SK-N-MC (cell line): Measurements from ENCODE around the gene RING1.

ENCODE experiments used
- DNase-seq: peaks from one replicate; pipeline ENCODE4 v3.0.0-alpha.2; 2011; ENCODE audit warnings: low read depth, low spot score
- H3K27ac ChIP-seq: fragments of 200-600 bp; sonication (generic); 2 replicates; pipeline ENCODE4 v1.5.1; 2016; ENCODE audit warnings: mixed run types
- H3K36me3 ChIP-seq: fragments of 200-600 bp; sonication (generic); 2 replicates; pipeline ENCODE4 v1.6.1; 2017; ENCODE audit warnings: antibody characterized with exemption, low read length, mixed read lengths; ENCODE audit not compliant: insufficient read depth
- H3K4me3 ChIP-seq: fragments of 200-600 bp; sonication (generic); 2 replicates; pipeline ENCODE4 v1.5.1; 2016
- H3K9ac ChIP-seq: fragments of 200-600 bp; sonication (generic); 2 replicates; pipeline ENCODE4 v1.8.0; 2017; ENCODE audit warnings: mixed run types, mixed read lengths; ENCODE audit not compliant: insufficient read length
- H3K9me3 ChIP-seq: fragments of 200-600 bp; sonication (generic); 2 replicates; pipeline ENCODE4 v1.6.1; 2017; ENCODE audit warnings: low read depth, mild to moderate bottlenecking, antibody characterized with exemption, low read length, moderate library complexity, mixed read lengths
- EZH2 ChIP-seq: fragments of 200-600 bp; sonication (generic); IDR thresholded peaks from one replicate; pipeline ENCODE4 v1.6.1; 2017; ENCODE audit warnings: antibody characterized with exemption
- FOXP2 ChIP-seq: optimal IDR thresholded peaks from 2 replicates; pipeline ENCODE3; 2011; ENCODE audit warnings: mild to moderate bottlenecking, moderate library complexity; ENCODE audit not compliant: insufficient read depth; ENCODE audit errors: extremely low read length, control extremely low read depth
- POLR2AphosphoS5 ChIP-seq: IDR thresholded peaks from 2 replicates; pipeline ENCODE4 v1.6.1; 2012; ENCODE audit warnings: mild to moderate bottlenecking, low read depth, low read length, borderline replicate concordance

RING1 gene

GRCh38 chr6:33165581-33166258 lies 42.6 kb upstream of the RING1 start:
- no peak overlapping the region for H3K4me3 ChIP-seq
- DNase-seq, result no peak
- H3K27ac ChIP-seq, result no peak overlapping the region
- no peaks in the 10 kb centered on the region for H3K9me3 ChIP-seq
- TF ChIP-seq FOXP2 (no peak), POLR2AphosphoS5 (no peak), EZH2 (no peak)
- H3K36me3 ChIP-seq, result no peaks in the 10 kb centered on the region
- H3K9ac ChIP-seq, result no peak overlapping the region

GRCh38 chr6:33166363-33166762 lies 41.9 kb upstream of the RING1 start:
- Histone ChIP-seq H3K9me3 (no peaks in the 10 kb centered on the region), H3K9ac (no peak overlapping the region), H3K4me3 (no peak overlapping the region), H3K36me3 (no peaks in the 10 kb centered on the region), H3K27ac (no peak overlapping the region)
- TF ChIP-seq FOXP2, result no peak
- TF ChIP-seq EZH2, result no peak
- TF ChIP-seq POLR2AphosphoS5, result no peak
- no peak for DNase-seq

GRCh38 chr6:33166811-33167210 lies 41.5 kb upstream of the RING1 start:
- TF ChIP-seq POLR2AphosphoS5, result no peak
- TF ChIP-seq EZH2, result no peak
- no peak for TF ChIP-seq FOXP2
- no peak overlapping the region for H3K27ac ChIP-seq
- no peaks in the 10 kb centered on the region for H3K9me3 ChIP-seq
- no peak overlapping the region for H3K9ac ChIP-seq
- no peaks in the 10 kb centered on the region for H3K36me3 ChIP-seq
- DNase-seq, result no peak
- no peak overlapping the region for H3K4me3 ChIP-seq

- no peak overlapping the region for H3K27ac ChIP-seq
- TF ChIP-seq EZH2 (no peak), POLR2AphosphoS5 (no peak), FOXP2 (no peak)
- H3K36me3 ChIP-seq, result no peaks in the 10 kb centered on the region
- H3K9ac ChIP-seq, result no peak overlapping the region
- DNase-seq, result no peak
- no peaks in the 10 kb centered on the region for H3K9me3 ChIP-seq
- no peak overlapping the region for H3K4me3 ChIP-seq
Observed at GRCh38 chr6:33167374-33168283, 40.7 kb upstream of the RING1 start.

- no peak overlapping the region for H3K9ac ChIP-seq
- TF ChIP-seq POLR2AphosphoS5 (no peak), FOXP2 (no peak), EZH2 (no peak)
- no peak overlapping the region for H3K27ac ChIP-seq
- H3K4me3 ChIP-seq, result no peak overlapping the region
- H3K9me3 ChIP-seq, result no peaks in the 10 kb centered on the region
- no peak for DNase-seq
- H3K36me3 ChIP-seq, result no peaks in the 10 kb centered on the region
Observed at GRCh38 chr6:33168284-33168601, 40.1 kb upstream of the RING1 start.

GRCh38 chr6:33168639-33169038 lies 39.7 kb upstream of the RING1 start:
- TF ChIP-seq EZH2, result no peak
- TF ChIP-seq FOXP2, result no peak
- TF ChIP-seq POLR2AphosphoS5, result no peak
- H3K27ac ChIP-seq, result no peak overlapping the region
- no peaks in the 10 kb centered on the region for H3K36me3 ChIP-seq
- no peak for DNase-seq
- H3K4me3 ChIP-seq, result no peak overlapping the region
- no peaks in the 10 kb centered on the region for H3K9me3 ChIP-seq
- no peak overlapping the region for H3K9ac ChIP-seq

- H3K36me3 ChIP-seq, result no peaks in the 10 kb centered on the region
- H3K27ac ChIP-seq, result no peak overlapping the region
- H3K4me3 ChIP-seq, result no peak overlapping the region
- TF ChIP-seq POLR2AphosphoS5 (no peak), FOXP2 (no peak), EZH2 (no peak)
- H3K9me3 ChIP-seq, result no peaks in the 10 kb centered on the region
- no peak overlapping the region for H3K9ac ChIP-seq
- no peak for DNase-seq
Observed at GRCh38 chr6:33169291-33170175, 38.8 kb upstream of the RING1 start.

GRCh38 chr6:33170176-33171015 lies 37.9 kb upstream of the RING1 start:
- no peak for DNase-seq
- Histone ChIP-seq H3K9me3 (no peaks in the 10 kb centered on the region), H3K9ac (no peak overlapping the region), H3K27ac (no peak overlapping the region), H3K36me3 (no peaks in the 10 kb centered on the region), H3K4me3 (no peak overlapping the region)
- TF ChIP-seq FOXP2, result no peak
- no peak for TF ChIP-seq EZH2
- TF ChIP-seq POLR2AphosphoS5, result no peak
